SK-N-MC (cell line): Measurements from ENCODE around the gene CHN2.

Source experiments
- EZH2 ChIP-seq: fragments of 200-600 bp; sonication (generic); IDR thresholded peaks from one replicate; pipeline ENCODE4 v1.6.1; 2017; ENCODE audit warnings: antibody characterized with exemption
- POLR2AphosphoS5 ChIP-seq: IDR thresholded peaks from 2 replicates; pipeline ENCODE4 v1.6.1; 2012; ENCODE audit warnings: mild to moderate bottlenecking, low read depth, low read length, borderline replicate concordance

- no peak for TF ChIP-seq POLR2AphosphoS5
- TF ChIP-seq EZH2, result no peak
These were observed 111.9 kb downstream of the CHN2 start for GRCh38 chr7:29306319-29306991.
